GM12864 (cell line): ENCODE results near the gene CADM2.

ENCODE experiments used
- DNase-seq: peaks from one replicate; pipeline ENCODE4 v3.0.0-alpha.2; 2011; ENCODE audit warnings: low read depth
- H3K4me3 ChIP-seq: 2 replicates; pipeline ENCODE4 v1.5.1; 2011; ENCODE audit warnings: mild to moderate bottlenecking, low read depth, low read length, control low read depth
- TF ChIP-seq, protein P1 (sequence below): IDR thresholded peaks from 2 replicates; pipeline ENCODE4 v1.5.1; 2011; ENCODE audit warnings: low read depth, mild to moderate bottlenecking, moderate library complexity, low read length, control low read depth, inconsistent platforms; ENCODE audit errors: missing control alignments

The CADM2 gene

DNA sequence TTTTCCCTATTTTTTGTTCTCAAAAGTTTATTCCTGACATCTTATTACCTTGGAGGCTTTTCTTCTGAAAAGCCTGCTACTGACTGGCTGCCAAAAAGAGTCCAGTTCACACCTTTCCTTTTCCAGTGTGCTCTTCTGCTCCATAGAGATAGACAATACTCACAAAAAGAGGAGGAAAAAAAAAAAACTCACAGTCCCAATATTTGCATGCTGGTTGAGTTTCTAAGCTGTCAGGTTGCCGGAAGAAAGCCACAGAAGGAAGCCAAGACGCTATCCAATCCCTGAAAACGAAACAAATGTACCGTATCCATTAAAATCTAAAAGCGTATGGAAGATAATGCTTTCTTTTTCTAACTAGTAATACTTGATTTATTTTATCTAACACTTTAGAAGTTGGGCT is 299.5 kb downstream of the CADM2 start:
- TF ChIP-seq, protein P1, sequence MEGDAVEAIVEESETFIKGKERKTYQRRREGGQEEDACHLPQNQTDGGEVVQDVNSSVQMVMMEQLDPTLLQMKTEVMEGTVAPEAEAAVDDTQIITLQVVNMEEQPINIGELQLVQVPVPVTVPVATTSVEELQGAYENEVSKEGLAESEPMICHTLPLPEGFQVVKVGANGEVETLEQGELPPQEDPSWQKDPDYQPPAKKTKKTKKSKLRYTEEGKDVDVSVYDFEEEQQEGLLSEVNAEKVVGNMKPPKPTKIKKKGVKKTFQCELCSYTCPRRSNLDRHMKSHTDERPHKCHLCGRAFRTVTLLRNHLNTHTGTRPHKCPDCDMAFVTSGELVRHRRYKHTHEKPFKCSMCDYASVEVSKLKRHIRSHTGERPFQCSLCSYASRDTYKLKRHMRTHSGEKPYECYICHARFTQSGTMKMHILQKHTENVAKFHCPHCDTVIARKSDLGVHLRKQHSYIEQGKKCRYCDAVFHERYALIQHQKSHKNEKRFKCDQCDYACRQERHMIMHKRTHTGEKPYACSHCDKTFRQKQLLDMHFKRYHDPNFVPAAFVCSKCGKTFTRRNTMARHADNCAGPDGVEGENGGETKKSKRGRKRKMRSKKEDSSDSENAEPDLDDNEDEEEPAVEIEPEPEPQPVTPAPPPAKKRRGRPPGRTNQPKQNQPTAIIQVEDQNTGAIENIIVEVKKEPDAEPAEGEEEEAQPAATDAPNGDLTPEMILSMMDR, result no peak
- H3K4me3 ChIP-seq, result no peak overlapping the region
- DNase-seq, result no peak

DNA sequence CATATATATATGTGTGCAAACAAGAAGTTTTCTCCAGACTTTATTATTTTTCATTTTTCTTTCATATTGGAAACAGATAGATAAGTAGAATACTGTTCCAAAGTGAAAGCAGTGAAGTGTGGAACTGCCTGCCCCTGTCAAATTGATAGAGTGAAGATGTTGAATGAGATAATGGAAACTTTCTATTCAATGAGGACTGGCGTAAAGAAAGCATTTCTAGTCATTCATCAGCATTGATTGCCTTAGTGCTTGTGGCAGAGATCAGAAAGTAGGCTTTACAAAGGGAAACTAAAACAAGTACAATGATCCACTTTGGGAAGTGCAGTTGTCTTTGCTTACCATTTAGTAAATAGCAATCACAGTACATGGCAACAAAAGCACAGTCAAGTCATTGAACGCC is 300.0 kb downstream of the CADM2 start:
- no peak for DNase-seq
- TF ChIP-seq, protein P1, result no peak

DNA sequence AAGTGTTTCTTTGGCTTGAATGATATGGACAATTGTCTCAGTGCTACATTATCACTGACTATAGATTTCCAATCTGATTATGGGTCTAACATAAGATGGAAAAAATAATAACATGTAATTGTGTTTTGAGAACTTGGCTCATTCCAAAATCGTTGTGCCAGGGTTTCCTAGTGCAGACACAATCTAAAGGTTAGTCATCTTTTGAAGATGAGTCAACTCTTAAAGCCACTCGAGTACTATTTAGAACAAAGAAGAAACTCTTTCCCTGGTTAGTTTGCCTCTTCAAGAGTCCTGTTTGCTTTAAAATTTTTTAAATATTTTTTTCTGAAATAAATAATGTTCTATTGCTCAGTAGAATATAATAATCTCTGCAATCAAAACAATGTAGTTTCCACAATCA is 301.0 kb downstream of the CADM2 start:
- TF ChIP-seq, protein P1, result no peak
- DNase-seq, result no peak
- no peak overlapping the region for H3K4me3 ChIP-seq

More for the DNA sequence above, 300.0 kb downstream of the CADM2 start:
- H3K4me3 ChIP-seq, result no peak overlapping the region

DNA sequence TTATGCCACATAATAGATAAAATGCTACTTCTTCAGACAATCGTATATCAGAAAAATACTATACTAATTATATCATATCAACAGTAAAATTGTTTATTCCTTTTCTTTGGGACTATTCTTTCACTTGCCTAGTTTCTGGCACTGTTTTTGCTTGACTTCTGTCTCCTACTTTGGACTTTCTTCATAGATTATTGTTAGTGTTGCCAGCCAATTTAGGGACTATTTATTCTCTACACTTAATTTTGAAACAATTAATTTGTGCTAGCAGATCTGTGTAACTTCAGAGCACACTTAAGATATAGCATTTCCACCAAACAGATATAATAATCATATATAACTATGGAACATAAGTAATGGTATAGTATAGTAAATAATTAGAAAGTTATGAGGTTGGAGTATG is 305.6 kb downstream of the CADM2 start:
- TF ChIP-seq, protein P1, result no peak
- no peak for DNase-seq
- no peak overlapping the region for H3K4me3 ChIP-seq

DNA sequence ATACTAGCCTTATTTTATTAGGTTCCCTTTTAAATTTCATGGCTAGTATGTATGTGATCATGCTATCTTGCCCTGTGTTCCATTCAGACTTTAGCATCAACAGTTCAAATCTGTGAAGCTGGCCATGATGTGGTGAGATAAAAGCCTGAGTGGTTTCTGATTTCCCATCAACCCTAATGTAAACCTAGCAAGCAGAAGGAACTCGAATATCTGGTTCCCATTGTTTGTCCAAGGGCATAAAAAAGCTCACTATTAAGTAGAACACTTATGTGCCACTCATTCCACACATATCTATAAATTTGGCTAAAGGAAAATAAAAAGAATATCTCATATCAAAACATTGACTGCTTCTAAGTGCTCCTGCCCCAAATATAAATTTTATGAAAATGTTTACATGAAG is 311.7 kb downstream of the CADM2 start:
- no peak for DNase-seq
- TF ChIP-seq, protein P1, result no peak
- no peak overlapping the region for H3K4me3 ChIP-seq

DNA sequence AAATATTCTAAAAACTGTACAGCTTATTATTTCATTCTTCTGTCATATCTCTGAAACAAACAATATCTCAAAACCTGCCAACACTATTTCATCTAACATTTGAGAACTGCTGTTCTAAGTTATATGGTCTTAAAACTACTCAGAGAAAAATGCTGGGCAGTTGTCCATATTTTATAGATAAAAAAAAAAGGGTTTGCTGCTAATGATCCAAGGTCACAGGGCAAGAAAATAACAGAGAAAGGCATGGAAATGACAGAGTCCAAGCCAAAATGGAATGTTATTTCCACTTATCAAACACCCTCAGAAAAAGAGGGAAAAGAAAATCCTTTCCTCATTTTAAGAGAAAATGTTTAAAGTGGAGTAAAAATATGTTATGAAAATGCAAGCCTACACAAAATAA is 313.1 kb downstream of the CADM2 start:
- DNase-seq, result no peak
- H3K4me3 ChIP-seq, result no peak overlapping the region
- TF ChIP-seq, protein P1, result no peak

DNA sequence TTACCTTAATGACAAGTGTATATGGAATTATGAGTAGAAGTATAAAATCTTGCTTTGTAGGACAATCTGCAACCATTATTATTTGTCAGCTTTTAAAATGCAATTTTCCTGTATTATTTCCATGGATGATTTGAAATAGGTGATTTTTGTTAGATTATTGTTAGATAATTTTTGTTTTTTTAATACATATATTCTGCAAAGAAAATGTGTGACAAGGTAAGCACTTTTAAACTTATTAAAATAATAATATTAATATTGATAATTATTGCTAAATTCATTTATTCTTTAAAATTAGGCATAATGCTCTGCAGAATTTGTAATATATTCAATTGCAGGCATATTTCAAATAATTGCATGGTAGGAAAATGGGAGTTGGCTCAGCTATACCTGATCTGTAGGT is 329.5 kb downstream of the CADM2 start:
- no peak for DNase-seq
- TF ChIP-seq, protein P1, result no peak
- H3K4me3 ChIP-seq, result no peak overlapping the region
